ENCODE data around the gene GDF10.

GDF10 gene

GRCh38 chr10:47329855-47330254 is 29.9 kb downstream of the GDF10 start:
- TF ChIP-seq CTCF (IDR thresholded peaks at IDR 0.05) (no peak), ZFX (IDR thresholded peaks at IDR 0.05; ENCODE audit: borderline replicate concordance) (no peak)
- peak overlapping the region; percentile 56 for H3K27ac ChIP-seq

- H3K27ac ChIP-seq: peak overlapping the region; percentile 56
- TF ChIP-seq ZFX (IDR thresholded peaks at IDR 0.05; ENCODE audit: borderline replicate concordance) (no peak), CTCF (IDR thresholded peaks at IDR 0.05) (no peak)
These were observed 30.4 kb downstream of the GDF10 start for GRCh38 chr10:47330366-47330765.

DNA sequence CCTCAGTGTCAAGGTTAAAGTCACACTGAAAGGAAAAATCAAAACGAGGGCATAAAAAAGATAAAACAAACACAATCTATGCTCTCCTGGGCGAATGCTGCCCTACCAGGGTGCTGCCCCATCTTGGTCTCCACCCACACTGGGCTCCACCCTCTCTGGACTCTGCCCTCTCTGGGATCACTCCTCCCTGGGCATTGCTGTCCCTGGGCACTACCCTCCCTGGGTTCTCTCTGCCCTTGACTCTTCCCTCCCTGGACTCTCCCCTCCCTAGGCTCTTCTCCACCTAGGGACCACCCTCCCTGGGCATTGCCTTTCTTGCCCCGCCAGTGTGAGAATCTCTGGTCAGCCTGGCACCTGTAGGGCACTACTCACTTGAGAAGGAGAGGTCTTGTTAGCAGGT is 30.8 kb downstream of the GDF10 start:
- peak overlapping the region; percentile 56 for H3K27ac ChIP-seq
- TF ChIP-seq CTCF (IDR thresholded peaks at IDR 0.05) (no peak), ZFX (IDR thresholded peaks at IDR 0.05; ENCODE audit: borderline replicate concordance) (no peak)

DNA sequence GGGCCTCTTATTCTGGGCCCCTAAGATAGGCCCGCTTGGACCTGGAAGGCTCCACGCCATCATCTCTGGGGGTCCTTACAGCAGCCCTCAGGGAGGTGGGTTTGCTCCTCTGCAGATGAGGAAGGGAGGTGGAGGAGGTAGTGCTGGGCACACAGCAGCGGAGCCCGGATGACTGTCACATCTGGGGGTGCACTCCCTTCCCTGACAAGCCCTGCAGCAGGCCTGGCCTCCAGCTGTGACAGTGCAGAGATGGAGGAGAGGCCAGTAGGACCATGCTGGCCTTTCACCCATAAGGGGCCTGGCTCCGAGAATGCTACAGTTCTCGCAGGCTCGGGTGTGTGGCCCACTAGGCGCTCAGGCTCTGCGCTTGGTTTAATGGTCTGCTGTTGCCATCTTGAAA is 31.5 kb downstream of the GDF10 start:
- TF ChIP-seq CTCF (IDR thresholded peaks at IDR 0.05) (no peak), ZFX (IDR thresholded peaks at IDR 0.05; ENCODE audit: borderline replicate concordance) (no peak)
- no peak overlapping the region; the same call in 1 of the 2 replicates for H3K27ac ChIP-seq

GRCh38 chr10:47331954-47332353 is 32.0 kb downstream of the GDF10 start:
- no peak overlapping the region for H3K27ac ChIP-seq
- no peak for TF ChIP-seq CTCF (IDR thresholded peaks at IDR 0.05)

GRCh38 chr10:47332371-47332770 is 32.4 kb downstream of the GDF10 start:
- no peak overlapping the region for H3K27ac ChIP-seq
- TF ChIP-seq CTCF (IDR thresholded peaks at IDR 0.05): no peak
- TF ChIP-seq ZFX (IDR thresholded peaks at IDR 0.05; ENCODE audit: borderline replicate concordance): no peak

DNA sequence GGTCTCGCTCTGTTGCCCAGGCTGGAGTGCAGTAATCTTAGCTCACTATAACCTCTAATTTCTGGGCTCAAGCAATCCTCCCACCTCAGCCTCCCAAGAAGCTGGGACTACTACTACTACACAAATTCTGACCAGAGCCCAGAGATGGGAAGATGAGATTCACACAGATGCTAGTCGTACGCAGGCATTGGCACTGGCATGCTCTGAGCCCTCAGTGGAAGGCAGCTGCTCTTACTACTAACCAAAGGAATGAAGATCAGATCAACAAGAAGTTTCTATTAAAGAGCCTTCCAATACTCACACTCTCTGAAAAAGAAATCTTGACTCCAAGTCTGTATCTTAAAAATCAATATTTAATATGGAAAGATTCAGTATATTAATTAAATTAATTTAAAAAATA is 32.9 kb downstream of the GDF10 start:
- no peak overlapping the region for H3K27ac ChIP-seq
- TF ChIP-seq CTCF (IDR thresholded peaks at IDR 0.05) (no peak), ZFX (IDR thresholded peaks at IDR 0.05; ENCODE audit: borderline replicate concordance) (no peak)
